H9 (cell line): ENCODE measurements around the gene G3BP1. TPM values are rescaled to one million over a fixed set of nuclear protein-coding genes. Genes with fewer than 3 reads are reported as not detected.

Experiments
- DNase-seq: peaks from one replicate; pipeline ENCODE4 v3.0.0-alpha.2; 2017
- H2AFZ ChIP-seq: one replicate; pipeline ENCODE4 v1.6.1; 2013; ENCODE audit warnings: mild to moderate bottlenecking, low read length, control low read depth, moderate library complexity
- H2AK5ac ChIP-seq: 2 replicates; pipeline ENCODE4 v1.6.1; 2013; ENCODE audit warnings: low read length, control low read depth, mixed read lengths; ENCODE audit not compliant: insufficient read length
- H2BK120ac ChIP-seq: one replicate; pipeline ENCODE4 v1.6.1; 2013; ENCODE audit warnings: low read depth, mild to moderate bottlenecking, low read length, control low read depth, inconsistent platforms; ENCODE audit not compliant: poor library complexity, severe bottlenecking
- H2BK12ac ChIP-seq: 2 replicates; pipeline ENCODE4 v1.6.1; 2013; ENCODE audit warnings: low read length, control low read depth, mixed read lengths, low read depth; ENCODE audit not compliant: insufficient read length
- H2BK15ac ChIP-seq: 2 replicates; pipeline ENCODE4 v1.6.1; 2013; ENCODE audit warnings: low read depth, low read length, control low read depth
- H2BK20ac ChIP-seq: one replicate; pipeline ENCODE4 v1.6.1; 2013; ENCODE audit warnings: low read depth, mild to moderate bottlenecking, low read length, control low read depth, inconsistent platforms; ENCODE audit not compliant: poor library complexity, severe bottlenecking
- H2BK5ac ChIP-seq: 2 replicates; pipeline ENCODE4 v1.6.1; 2013; ENCODE audit warnings: low read length, control low read depth, mixed read lengths; ENCODE audit not compliant: insufficient read length
- H3K14ac ChIP-seq: 2 replicates; pipeline ENCODE4 v1.6.1; 2013; ENCODE audit warnings: low read length, control low read depth; ENCODE audit not compliant: insufficient read depth
- H3K18ac ChIP-seq: 2 replicates; pipeline ENCODE4 v1.6.1; 2013; ENCODE audit warnings: low read depth, mild to moderate bottlenecking, mixed read lengths, low read length, control low read depth; ENCODE audit not compliant: insufficient read length
- H3K23ac ChIP-seq: 2 replicates; pipeline ENCODE4 v1.6.1; 2013; ENCODE audit warnings: low read length, control low read depth, mixed read lengths, low read depth; ENCODE audit not compliant: insufficient read length
- H3K23me2 ChIP-seq: 2 replicates; pipeline ENCODE4 v1.6.1; 2013; ENCODE audit warnings: low read depth, mild to moderate bottlenecking, mixed read lengths, low read length, control low read depth; ENCODE audit not compliant: insufficient read length, poor library complexity, severe bottlenecking
- H3K27ac ChIP-seq: 2 replicates; pipeline ENCODE4 v1.5.1; 2013; ENCODE audit warnings: low read length, control low read depth, mixed read lengths, low read depth; ENCODE audit not compliant: insufficient read length
- H3K27me3 ChIP-seq: 2 replicates; pipeline ENCODE4 v1.6.1; 2013; ENCODE audit warnings: low read length, control low read depth, inconsistent platforms; ENCODE audit not compliant: insufficient read depth
- H3K4ac ChIP-seq: 2 replicates; pipeline ENCODE4 v1.6.1; 2013; ENCODE audit warnings: low read depth, mild to moderate bottlenecking, control low read depth, inconsistent platforms, low read length, moderate library complexity
- H3K4me1 ChIP-seq: 2 replicates; pipeline ENCODE4 v1.6.1; 2013; ENCODE audit warnings: low read length, control low read depth, inconsistent platforms; ENCODE audit not compliant: insufficient read depth
- H3K4me2 ChIP-seq: 2 replicates; pipeline ENCODE4 v1.6.1; 2013; ENCODE audit warnings: low read length, control low read depth, mixed read lengths; ENCODE audit not compliant: insufficient read length, insufficient read depth
- H3K56ac ChIP-seq: 2 replicates; pipeline ENCODE4 v1.6.1; 2013; ENCODE audit warnings: low read depth, mild to moderate bottlenecking, mixed read lengths, low read length, control low read depth; ENCODE audit not compliant: insufficient read length
- H3K79me1 ChIP-seq: 2 replicates; pipeline ENCODE4 v1.6.1; 2013; ENCODE audit warnings: low read depth, mild to moderate bottlenecking, moderate library complexity, low read length, control low read depth, inconsistent platforms; ENCODE audit not compliant: insufficient read depth, poor library complexity, severe bottlenecking
- H3K79me2 ChIP-seq: 2 replicates; pipeline ENCODE4 v1.6.1; 2013; ENCODE audit warnings: low read length, control low read depth, inconsistent platforms; ENCODE audit not compliant: insufficient read depth
- H3K9ac ChIP-seq: 2 replicates; pipeline ENCODE4 v1.6.1; 2013; ENCODE audit warnings: low read length, control low read depth, mixed read lengths; ENCODE audit not compliant: insufficient read length; ENCODE audit errors: extremely low read depth
- H3K9me3 ChIP-seq: one replicate; pipeline ENCODE4 v1.6.1; 2013; ENCODE audit warnings: low read depth, low read length, inconsistent platforms; ENCODE audit not compliant: control insufficient read depth
- H3T11ph ChIP-seq: one replicate; pipeline ENCODE4 v1.6.1; 2013; ENCODE audit warnings: mild to moderate bottlenecking, low read length, control low read depth, inconsistent platforms
- H4K20me1 ChIP-seq: one replicate; pipeline ENCODE4 v1.6.1; 2013; ENCODE audit not compliant: control insufficient read depth, insufficient read length, insufficient read depth
- H4K5ac ChIP-seq: 2 replicates; pipeline ENCODE4 v1.6.1; 2013; ENCODE audit warnings: low read depth, mild to moderate bottlenecking, mixed read lengths, low read length, control low read depth; ENCODE audit not compliant: insufficient read length
- H4K8ac ChIP-seq: replicated peaks from 2 replicates; pipeline ENCODE4 v1.6.1; 2013; ENCODE audit warnings: low read length, control low read depth, mixed read lengths, low read depth; ENCODE audit not compliant: insufficient read length
- H4K91ac ChIP-seq: 2 replicates; pipeline ENCODE4 v1.6.1; 2013; ENCODE audit warnings: low read depth, mild to moderate bottlenecking, moderate library complexity, mixed read lengths, low read length, control low read depth; ENCODE audit not compliant: insufficient read length
- H3K27ac Mint-ChIP-seq, 3 experiments: 2 replicates in 2 of 3; 3 replicates in 1 of 3; pipeline ENCODE4 v1.8.0; 2020 to 2021; ENCODE audit warnings: mixed read lengths in 3 of 3, mild to moderate bottlenecking in 1 of 3, moderate library complexity in 1 of 3
- H3K27me3 Mint-ChIP-seq: 2 replicates; pipeline ENCODE4 v1.8.0; 2021; ENCODE audit warnings: low read depth, mild to moderate bottlenecking, moderate library complexity, mixed read lengths
- H3K36me3 Mint-ChIP-seq, 3 experiments: 2 replicates in 2 of 3; 3 replicates in 1 of 3; pipeline ENCODE4 v1.8.0; 2020 to 2021; ENCODE audit warnings: low read depth in 3 of 3, mixed read lengths in 3 of 3; ENCODE audit not compliant: insufficient read depth in 1 of 3
- H3K4me1 Mint-ChIP-seq, 2 experiments: 2 replicates each; pipeline ENCODE4 v1.8.0; 2020; ENCODE audit warnings: mixed read lengths in 2 of 2
- H3K4me3 Mint-ChIP-seq, 2 experiments: 2 replicates in 1 of 2; 3 replicates in 1 of 2; pipeline ENCODE4 v1.8.0; 2020 to 2021; ENCODE audit warnings: mild to moderate bottlenecking in 2 of 2, mixed read lengths in 2 of 2, moderate library complexity in 1 of 2
- H3K9me3 Mint-ChIP-seq, 2 experiments: 2 replicates in 1 of 2; 3 replicates in 1 of 2; pipeline ENCODE4 v1.8.0; 2020; ENCODE audit warnings: mild to moderate bottlenecking in 2 of 2, mixed read lengths in 2 of 2, moderate library complexity in 1 of 2
- CTCF ChIP-seq: fragments of 200-600 bp; sonication (generic); conservative IDR thresholded peaks from 3 replicates; pipeline ENCODE4 v1.8.0; 2021; ENCODE audit warnings: antibody characterized with exemption, mild to moderate bottlenecking
- WGBS: extraction: QIAGEN DNeasy Blood & Tissue Kit; methylation state at CpG from one replicate; pipeline ENCODE4 v1.1.7; 2013; ENCODE audit warnings: missing lambda C conversion rate, low lambda C conversion rate, mixed read lengths; ENCODE audit not compliant: insufficient read length; ENCODE audit errors: extremely low coverage; 5-methylcytosine and 5-hydroxymethylcytosine counted together
- total RNA-seq: library from RNA; stranded (reverse); gene quantifications from 2 replicates; pipeline ENCODE4 v1.2.1, GENCODE V29; 2021

The G3BP1 gene
- total RNA-seq, 1 experiment from 2014 or later = 439 TPM

GRCh38 chr5:151779531-151780125, 7.9 kb downstream of the G3BP1 start:
- H3K23ac ChIP-seq = no peak overlapping the region
- H2BK12ac ChIP-seq = no peak overlapping the region
- H3K14ac ChIP-seq = no peak overlapping the region
- H2AK5ac ChIP-seq = no peak overlapping the region
- H2BK20ac ChIP-seq = no peak overlapping the region
- no peak overlapping the region; a peak in 1 of 5 replicates for H3K4me3 Mint-ChIP-seq
- peaks cover 16 to 32% (median 32%) of the 10 kb centered on the region in 3 experiments; a peak in 6 of 7 replicates for H3K36me3 Mint-ChIP-seq
- no peak for TF ChIP-seq CTCF
- H3T11ph ChIP-seq = no peak overlapping the region
- H3K4me1 Mint-ChIP-seq = peaks cover 63 to 69% of the 10 kb centered on the region in 2 experiments
- WGBS = no CpG with 5 or more reads among the region's 3 CpGs
- no peaks in the 10 kb centered on the region for H3K27me3 ChIP-seq
- H3K27ac Mint-ChIP-seq = peak overlapping the region in 1 of 3 experiments; percentile 10; a peak in 1 of 7 replicates
- no peak overlapping the region for H2BK5ac ChIP-seq
- no peaks in the 10 kb centered on the region; the same call in 1 of the 2 replicates for H3K4me1 ChIP-seq
- H3K4me2 ChIP-seq = no peak overlapping the region
- no peak overlapping the region for H4K8ac ChIP-seq
- no peaks in the 10 kb centered on the region for H4K20me1 ChIP-seq
- no peak overlapping the region for H3K18ac ChIP-seq
- H2AFZ ChIP-seq = no peak overlapping the region
- no peak overlapping the region for H3K27ac ChIP-seq
- no peak overlapping the region for H4K5ac ChIP-seq
- no peaks in the 10 kb centered on the region for H3K79me1 ChIP-seq
- H4K91ac ChIP-seq = no peak overlapping the region
- DNase-seq = no peak
- H3K23me2 ChIP-seq = no peaks in the 10 kb centered on the region
- H3K79me2 ChIP-seq = peaks cover 84% of the 10 kb centered on the region
- no peak overlapping the region for H3K4ac ChIP-seq
- H3K9me3 ChIP-seq = no peaks in the 10 kb centered on the region
- no peaks in the 10 kb centered on the region for H3K27me3 Mint-ChIP-seq
- H3K56ac ChIP-seq = no peak overlapping the region
- H3K9me3 Mint-ChIP-seq = no peaks in the 10 kb centered on the region
- H2BK15ac ChIP-seq = no peak overlapping the region
- no peak overlapping the region for H3K9ac ChIP-seq
- no peak overlapping the region for H2BK120ac ChIP-seq
